SK-N-MC (cell line): ENCODE results near the gene DHRS13.

Source experiments
- EZH2 ChIP-seq: fragments of 200-600 bp; sonication (generic); IDR thresholded peaks from one replicate; pipeline ENCODE4 v1.6.1; 2017; ENCODE audit warnings: antibody characterized with exemption
- POLR2AphosphoS5 ChIP-seq: IDR thresholded peaks from 2 replicates; pipeline ENCODE4 v1.6.1; 2012; ENCODE audit warnings: mild to moderate bottlenecking, low read depth, low read length, borderline replicate concordance

- TF ChIP-seq EZH2 (no peak), POLR2AphosphoS5 (no peak)
Measured at GRCh38 chr17:28917465-28917864, 14.6 kb upstream of the DHRS13 start.
